DOHH2 (cell line): ENCODE data around the gene KRTAP19-7.

Experiments
- EZH2phosphoT487 ChIP-seq: fragments of 200-600 bp; sonication (generic); IDR thresholded peaks from 2 replicates; pipeline ENCODE4 v1.6.1; 2017; ENCODE audit warnings: borderline replicate concordance, mild to moderate bottlenecking, antibody characterized with exemption, low read length, moderate library complexity, mixed read lengths
- TF ChIP-seq, protein P1 (sequence below): fragments of 200-600 bp; sonication (generic); IDR thresholded peaks from one replicate; pipeline ENCODE4 v1.5.1; 2014; ENCODE audit warnings: antibody characterized with exemption, mild to moderate bottlenecking, low read depth, low read length; ENCODE audit not compliant: poor library complexity, severe bottlenecking

DNA sequence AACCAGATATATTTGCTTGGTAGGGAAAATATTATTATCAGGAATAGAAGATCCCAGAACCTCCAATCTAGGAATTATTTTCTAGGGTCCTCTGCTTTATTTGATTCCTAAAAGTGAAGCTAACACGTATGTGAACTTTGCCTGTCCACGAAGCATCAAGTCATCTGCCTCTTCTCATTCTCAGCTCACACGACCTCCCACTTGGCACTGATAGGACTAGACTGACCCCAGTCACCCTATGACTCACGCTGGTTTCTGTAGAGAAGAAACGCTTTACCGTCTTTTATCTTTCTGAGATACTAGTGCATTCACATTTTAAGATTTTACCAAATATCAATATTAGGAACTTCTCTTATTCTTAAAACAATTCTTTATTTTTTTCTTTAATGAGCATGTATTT is 2.0 kb upstream of the KRTAP19-7 start:
- TF ChIP-seq, protein P1, sequence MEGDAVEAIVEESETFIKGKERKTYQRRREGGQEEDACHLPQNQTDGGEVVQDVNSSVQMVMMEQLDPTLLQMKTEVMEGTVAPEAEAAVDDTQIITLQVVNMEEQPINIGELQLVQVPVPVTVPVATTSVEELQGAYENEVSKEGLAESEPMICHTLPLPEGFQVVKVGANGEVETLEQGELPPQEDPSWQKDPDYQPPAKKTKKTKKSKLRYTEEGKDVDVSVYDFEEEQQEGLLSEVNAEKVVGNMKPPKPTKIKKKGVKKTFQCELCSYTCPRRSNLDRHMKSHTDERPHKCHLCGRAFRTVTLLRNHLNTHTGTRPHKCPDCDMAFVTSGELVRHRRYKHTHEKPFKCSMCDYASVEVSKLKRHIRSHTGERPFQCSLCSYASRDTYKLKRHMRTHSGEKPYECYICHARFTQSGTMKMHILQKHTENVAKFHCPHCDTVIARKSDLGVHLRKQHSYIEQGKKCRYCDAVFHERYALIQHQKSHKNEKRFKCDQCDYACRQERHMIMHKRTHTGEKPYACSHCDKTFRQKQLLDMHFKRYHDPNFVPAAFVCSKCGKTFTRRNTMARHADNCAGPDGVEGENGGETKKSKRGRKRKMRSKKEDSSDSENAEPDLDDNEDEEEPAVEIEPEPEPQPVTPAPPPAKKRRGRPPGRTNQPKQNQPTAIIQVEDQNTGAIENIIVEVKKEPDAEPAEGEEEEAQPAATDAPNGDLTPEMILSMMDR: no peak
- no peak for TF ChIP-seq EZH2phosphoT487
